GM21786 (cell line): ENCODE results near the gene OBSCN.

Source experiments
- ATAC-seq: cut with Tn5 transposase; IDR thresholded peaks from one replicate; pipeline ENCODE4 v1.9.1; 2021; ENCODE audit not compliant: unreplicated experiment

The OBSCN gene

DNA sequence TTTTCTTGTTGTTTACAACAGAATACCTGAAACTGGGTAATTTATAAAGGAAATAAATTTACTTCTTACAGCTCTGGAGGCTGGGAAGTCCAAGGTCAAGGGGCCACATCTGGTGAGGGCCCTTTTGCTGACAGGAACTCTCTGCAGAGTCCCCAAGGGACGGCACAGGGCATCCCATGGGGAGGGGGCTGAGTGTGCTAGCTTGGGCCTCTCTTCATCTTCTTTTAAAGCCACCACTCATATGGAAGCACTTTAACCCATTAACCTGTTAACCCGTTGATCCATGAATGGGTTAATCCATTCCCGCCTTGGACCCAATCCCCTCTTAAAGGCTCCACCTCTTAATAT lies 76.3 kb downstream of the OBSCN start:
- no peak for ATAC-seq

GRCh38 chr1:228284521-228284920 lies 76.7 kb downstream of the OBSCN start:
- no peak for ATAC-seq

DNA sequence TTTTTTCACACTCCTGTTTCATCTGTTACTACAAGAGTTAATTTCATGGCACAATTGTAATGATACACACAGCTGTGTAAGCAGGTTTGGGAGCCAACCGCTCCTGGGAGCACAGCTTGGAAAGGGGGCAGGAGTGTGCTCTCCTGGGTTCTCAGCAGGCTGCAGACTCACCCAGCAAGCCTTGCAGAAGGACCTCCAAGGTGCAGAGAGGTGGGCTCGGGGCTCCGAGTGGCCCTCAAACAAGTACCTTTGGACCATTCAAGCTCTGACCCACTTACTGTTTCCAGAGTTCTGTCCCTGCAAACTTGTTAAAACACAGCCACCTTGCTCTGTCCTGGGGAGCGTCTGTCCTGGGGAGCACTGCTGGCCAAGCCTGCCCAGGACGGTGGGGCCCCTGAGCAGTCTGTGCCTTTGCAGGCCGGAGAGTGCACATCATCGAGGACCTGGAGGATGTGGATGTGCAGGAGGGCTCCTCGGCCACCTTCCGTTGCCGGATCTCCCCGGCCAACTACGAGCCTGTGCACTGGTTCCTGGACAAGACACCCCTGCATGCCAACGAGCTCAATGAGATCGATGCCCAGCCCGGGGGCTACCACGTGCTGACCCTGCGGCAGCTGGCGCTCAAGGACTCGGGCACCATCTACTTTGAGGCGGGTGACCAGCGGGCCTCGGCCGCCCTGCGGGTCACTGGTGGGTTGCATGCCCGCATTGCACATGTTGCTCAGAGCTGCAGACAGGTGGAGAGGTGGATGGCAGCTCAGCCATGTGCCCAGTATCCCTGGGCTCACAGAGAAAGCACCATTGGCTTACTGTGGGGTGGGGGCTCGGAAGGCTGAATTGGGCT lies 78.0 kb downstream of the OBSCN start:
- no peak for ATAC-seq

DNA sequence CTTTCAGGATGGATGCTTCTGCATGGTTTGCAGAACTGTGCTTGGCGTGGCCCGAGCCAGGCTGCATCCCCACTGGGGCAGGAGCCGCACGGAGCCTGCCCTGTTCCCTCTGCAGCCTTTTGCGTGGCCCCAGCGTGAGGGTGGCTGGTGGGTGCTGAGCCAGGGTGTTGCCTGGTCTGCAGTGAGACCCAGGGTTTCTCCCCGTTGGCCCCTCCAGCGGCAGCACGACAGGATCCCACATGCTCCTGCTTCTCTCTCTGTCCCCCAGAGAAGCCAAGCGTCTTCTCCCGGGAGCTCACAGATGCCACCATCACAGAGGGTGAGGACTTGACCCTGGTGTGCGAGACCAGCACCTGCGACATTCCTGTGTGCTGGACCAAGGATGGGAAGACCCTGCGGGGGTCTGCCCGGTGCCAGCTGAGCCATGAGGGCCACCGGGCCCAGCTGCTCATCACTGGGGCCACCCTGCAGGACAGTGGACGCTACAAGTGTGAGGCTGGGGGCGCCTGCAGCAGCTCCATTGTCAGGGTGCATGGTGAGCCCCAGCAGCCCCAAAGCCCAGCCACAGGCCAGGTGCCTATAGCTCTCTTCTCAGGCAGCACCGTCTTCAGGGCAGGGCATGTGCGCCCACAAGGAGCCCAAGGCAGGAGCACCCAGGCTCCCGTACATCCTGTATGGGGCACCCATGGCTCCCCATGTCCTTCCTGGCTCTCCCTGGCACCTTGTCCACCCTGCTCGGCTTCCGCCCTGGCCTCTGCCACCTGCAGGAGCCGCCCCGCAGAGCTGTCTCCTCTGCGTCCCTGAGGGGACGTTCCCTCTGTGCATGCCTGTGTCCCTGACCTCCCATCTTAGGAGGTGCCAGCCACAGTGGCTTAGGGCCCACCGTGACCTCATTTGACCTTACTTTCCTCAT lies 78.9 kb downstream of the OBSCN start:
- ATAC-seq = no peak

- ATAC-seq = no peak
Observed at GRCh38 chr1:228287541-228288425, 79.9 kb downstream of the OBSCN start.

- ATAC-seq = no peak
Observed at GRCh38 chr1:228288536-228289238, 80.8 kb downstream of the OBSCN start.

DNA sequence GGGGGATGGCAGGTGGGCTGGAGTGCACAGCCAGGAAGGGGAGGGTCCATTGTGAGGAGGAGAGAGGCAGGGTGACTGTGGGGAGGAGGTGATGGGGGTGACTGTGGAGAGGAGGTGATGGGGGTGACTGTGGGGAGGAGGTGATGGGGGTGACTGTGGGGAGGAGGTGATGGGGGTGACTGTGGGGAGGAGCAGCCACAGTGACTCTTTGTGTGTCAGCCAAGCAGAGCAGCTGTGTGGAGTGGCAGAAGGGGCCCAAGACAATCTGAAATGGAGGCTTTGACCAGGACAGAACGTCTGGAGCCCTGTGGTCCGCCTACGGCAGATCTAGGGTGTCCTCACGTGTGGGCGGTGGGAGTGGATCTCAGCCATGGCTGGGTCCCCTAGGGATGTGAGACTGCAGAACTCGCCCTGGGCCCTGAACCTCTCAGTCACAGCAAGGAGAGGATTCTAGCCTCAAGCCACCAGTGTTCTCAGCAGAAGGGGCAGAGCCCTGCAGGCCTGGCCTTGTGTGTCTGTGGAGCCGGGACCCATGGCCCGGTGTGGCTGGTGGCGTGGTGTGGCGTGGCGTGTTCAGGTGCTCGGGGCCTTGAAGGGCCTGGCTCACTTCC lies 81.5 kb downstream of the OBSCN start:
- ATAC-seq = no peak

DNA sequence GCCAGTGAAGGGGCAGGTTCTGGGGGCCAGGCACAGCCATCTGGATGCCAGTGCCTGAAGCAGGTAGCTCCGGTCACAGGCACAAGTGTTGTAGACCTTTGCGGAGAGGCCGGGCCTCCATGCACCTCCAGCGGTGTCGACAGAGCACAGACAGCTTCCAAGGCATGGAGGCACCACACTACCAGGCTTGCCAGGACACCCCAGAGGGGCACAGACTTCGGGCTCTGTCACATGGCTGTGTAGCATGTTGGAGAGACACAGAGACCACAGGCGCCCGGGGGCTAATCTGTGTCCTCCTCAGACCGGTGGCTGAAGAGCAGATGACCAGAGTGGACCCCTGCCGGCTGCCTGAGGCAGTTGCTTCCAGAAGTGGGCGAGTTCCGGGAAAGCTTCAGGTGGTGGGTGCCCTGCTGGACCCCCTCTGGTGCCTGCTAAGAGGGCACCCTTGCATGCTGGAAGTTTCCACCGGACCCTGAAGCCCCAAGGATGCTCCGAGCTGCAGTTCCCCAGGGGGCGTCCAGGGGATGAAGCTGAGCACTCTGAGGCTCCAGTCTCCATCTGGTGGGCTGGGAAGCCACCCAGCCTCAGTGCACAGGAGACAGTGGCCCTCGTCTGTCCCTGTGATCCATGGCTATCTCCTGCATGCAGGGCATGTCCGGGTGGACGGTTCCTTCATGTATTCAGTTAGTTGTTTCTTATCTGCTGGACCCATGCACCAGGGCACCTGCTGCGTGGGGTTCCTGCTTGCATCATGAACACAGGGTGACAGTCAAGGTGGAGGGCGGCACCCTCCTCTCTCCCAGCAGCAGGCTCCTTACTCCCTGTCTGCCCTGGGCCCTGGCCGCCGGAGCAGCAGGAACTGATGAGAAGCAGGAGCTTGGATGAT lies 82.4 kb downstream of the OBSCN start:
- no peak for ATAC-seq

DNA sequence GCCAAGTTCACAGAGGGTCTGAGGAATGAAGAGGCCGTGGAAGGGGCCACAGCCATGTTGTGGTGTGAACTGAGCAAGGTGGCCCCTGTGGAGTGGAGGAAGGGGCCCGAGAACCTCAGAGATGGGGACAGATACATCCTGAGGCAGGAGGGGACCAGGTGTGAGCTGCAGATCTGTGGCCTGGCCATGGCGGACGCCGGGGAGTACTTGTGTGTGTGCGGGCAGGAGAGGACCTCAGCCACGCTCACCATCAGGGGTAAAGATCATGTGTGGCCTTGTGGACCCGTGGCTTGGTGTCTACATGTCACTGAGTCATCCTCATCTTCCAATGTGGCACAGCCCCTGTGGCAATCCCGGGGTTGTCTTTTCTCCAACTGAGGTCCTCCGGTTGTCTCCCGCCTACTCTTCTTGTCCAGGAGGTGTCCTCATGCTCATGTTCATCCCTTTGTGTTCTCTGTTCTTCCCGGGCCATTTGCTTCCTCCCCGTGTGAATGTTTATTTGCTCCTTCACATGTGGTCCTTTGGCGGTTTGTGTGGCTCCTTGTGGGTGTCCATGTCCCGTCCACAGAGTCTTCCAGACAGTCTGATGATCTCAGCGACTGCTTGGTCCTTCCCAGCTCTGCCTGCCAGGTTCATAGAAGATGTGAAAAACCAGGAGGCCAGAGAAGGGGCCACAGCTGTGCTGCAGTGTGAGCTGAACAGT lies 84.2 kb downstream of the OBSCN start:
- ATAC-seq = no peak

GRCh38 chr1:228292609-228292911 lies 84.7 kb downstream of the OBSCN start:
- ATAC-seq = no peak

- no peak for ATAC-seq
Observed at GRCh38 chr1:228293393-228293792, 85.5 kb downstream of the OBSCN start.

GRCh38 chr1:228293816-228294500 lies 86.1 kb downstream of the OBSCN start:
- ATAC-seq = no peak

- ATAC-seq = no peak
Observed at GRCh38 chr1:228294717-228295116, 86.9 kb downstream of the OBSCN start.

GRCh38 chr1:228295201-228295600 lies 87.4 kb downstream of the OBSCN start:
- no peak for ATAC-seq

DNA sequence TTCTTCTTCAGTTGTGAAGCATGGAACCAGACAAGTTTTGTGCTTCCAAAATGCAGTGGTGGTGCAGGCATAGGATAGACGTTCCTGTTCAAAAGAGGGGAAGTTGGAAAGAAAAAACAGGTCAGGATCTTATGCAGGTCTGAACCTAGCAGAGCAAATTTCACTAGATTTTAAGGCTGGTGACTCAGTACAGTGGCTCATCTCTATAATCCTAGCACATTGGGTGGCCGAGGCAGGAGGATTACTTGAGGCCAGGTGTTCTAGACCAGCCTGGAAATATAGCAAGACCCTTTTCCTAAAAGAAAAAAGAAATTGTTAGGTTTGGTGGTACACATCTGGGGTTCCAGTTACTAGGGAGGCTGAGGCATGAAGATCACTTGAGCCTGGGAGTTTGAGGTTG lies 88.1 kb downstream of the OBSCN start:
- no peak for ATAC-seq

GRCh38 chr1:228297242-228297641 lies 89.4 kb downstream of the OBSCN start:
- ATAC-seq = no peak

- ATAC-seq = no peak
Observed at GRCh38 chr1:228297822-228298221, 90.0 kb downstream of the OBSCN start.

DNA sequence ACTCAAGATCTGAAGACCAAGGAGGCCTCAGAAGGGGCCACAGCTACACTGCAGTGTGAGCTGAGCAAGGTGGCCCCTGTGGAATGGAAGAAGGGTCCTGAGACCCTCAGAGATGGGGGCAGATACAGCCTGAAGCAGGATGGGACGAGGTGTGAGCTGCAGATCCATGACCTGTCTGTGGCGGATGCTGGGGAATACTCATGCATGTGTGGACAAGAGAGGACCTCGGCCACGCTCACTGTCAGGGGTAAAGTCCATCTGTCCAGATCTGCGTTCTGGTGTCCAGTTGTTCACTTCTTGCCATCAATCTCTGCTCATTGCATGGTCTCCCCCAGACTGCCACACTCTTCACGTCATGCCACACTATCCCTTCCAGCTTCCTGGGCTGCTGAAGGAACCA lies 90.6 kb downstream of the OBSCN start:
- ATAC-seq = no peak
